Activated T-cell treated with anti-CD3 and anti-CD28 coated beads for 4 hours (primary cell): ENCODE results near the gene EEF1AKMT3.

Experiments
- DNase-seq: peaks from one replicate; pipeline ENCODE4 v3.0.0-alpha.2; 2020

The EEF1AKMT3 gene

DNA sequence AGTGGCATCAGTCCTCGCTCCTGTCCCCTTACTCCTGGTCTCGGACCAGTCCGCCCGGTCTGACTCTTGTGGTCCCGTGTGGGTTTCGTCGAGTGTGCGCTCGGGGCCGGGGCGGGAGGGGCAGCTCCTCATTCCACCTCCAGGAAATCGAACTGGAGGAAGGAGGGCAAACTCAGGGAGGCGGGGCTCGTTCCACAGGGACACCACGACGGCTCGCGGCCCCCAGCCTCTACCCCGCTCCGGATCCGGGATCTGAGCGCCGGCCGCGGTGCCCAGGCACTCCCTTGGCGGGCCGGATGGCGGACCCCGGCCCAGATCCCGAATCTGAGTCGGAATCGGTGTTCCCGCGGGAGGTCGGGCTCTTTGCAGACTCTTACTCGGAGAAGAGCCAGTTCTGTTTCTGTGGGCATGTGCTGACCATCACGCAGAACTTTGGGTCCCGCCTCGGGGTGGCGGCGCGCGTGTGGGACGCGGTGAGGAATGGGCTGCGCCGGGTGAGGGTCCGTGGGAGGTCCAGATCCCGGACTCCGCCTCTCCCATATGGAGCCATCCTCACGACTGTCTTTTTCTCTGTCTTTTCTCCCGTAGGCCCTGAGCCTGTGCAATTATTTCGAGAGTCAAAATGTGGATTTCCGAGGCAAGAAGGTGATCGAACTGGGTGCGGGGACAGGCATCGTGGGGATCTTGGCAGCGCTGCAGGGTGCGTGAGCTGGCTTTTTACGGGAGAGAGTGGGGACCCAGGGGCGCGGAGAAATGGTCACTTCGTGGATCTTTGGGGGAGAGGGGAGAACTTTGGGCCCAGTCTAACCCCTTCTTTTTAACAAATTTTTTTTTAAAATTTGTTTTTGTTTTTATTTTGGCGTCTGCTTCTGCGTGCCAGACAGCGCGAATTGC, at the start of gene EEF1AKMT3:
Gene EEF1AKMT3 (plus strand): TSS at position 186 of the 894 bp plus-strand sequence. CDS start 111 bp downstream, at position 297.
- DNase-seq, result no peak

DNA sequence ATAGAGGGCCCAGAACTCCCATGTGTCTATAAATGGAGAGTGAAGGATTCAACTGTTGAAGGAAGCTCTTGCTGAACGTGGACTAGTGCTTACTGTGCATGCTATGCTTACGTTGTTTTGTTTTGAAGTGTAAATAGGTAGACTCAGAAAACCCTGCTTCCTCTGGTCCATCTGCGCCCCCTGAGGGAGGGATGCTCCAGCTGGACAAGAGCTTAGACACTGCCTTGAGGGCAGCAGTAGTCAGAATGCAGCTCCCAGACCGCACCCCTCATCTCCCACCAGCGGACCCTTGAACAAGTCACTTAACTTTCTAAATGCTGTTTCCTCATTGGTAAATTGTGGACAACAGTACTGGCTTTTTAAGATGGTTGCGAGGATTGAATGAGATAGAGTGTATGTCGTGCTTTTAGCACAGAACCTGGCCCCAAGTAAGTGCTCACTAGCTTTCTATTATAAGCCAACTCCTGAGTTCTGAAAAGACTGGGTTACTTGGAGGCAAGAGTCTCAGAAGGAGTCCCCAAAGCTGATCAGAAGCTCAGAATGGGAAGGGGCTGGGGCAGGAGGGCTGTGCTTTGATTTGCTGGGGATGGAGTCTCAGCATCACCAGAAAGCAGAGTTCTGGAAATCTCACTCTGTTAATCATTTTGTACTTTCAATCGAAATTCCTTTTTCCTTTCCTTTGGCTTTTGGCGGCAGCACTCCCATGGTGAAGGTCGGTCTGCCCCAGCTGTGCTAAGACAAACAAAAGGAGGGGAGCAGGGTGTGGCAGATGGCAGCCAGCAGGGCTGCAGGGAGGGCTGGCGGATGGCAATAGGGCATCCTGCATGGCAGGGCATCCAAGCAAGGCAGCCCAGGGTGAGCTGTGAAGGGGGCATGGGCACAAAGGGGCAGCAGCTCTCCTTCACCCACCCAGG, 49.4 kb upstream of the EEF1AKMT3 start:
- no peak for DNase-seq

DNA sequence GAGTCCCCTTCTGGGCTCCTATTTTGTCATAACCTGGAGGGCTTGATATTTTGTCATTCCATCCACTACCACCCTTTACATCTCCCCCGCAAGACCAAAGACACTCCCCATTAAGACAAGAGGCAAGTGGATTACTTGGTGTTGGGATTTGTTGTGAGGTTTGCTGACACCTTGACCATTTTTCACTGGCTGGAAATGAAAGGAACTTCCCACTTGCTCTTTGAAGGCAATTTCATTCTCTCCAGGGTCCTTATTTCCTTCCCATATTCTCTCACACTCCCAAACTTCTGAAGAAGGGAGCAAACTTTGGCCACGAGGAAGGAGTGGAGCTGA, 48.8 kb upstream of the EEF1AKMT3 start:
- DNase-seq, result no peak

DNA sequence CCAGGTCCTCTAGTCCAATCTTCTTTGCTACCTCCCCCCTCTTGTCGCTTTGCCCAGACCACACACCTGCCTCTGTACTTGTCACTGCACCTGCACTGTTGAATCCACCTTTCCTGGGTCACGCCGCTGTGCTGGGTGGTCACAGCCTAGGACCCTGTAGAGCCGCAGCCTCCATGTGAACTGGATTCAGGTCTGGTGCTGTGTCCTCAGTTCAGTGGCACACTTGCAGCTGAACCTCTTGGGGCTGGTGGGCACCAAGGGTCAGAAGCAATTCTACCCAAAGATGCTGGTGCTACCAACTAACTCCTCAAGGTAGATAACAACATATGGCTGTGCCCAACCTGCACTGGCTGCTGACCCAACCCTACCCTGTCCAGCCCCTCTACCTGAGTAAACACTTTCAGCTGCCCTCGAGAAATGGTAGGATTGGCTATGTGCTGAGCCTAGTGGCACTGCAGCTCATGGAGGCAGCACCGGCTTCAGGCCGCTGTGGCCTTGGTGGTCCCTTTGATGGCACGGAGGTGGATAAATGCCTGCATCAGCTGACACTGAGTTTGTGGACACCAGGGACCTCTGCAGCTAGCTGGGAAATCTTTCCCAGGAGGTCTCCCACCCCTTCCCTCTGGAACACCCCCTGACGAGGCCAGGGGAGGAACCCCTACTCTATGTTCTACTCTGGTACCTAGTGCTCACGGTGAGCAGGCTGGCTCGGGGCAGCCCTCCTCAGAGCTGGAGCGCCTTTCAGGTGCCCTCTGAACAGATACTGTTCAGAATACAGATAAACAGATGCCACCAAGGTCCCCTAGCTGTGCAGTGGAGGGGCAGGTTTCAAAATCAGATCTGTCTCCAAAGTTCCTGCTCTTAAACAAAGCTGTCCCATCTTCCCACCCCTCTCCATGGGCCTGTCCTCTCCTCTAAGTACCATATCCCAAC, 48.1 kb upstream of the EEF1AKMT3 start:
- no peak for DNase-seq

DNA sequence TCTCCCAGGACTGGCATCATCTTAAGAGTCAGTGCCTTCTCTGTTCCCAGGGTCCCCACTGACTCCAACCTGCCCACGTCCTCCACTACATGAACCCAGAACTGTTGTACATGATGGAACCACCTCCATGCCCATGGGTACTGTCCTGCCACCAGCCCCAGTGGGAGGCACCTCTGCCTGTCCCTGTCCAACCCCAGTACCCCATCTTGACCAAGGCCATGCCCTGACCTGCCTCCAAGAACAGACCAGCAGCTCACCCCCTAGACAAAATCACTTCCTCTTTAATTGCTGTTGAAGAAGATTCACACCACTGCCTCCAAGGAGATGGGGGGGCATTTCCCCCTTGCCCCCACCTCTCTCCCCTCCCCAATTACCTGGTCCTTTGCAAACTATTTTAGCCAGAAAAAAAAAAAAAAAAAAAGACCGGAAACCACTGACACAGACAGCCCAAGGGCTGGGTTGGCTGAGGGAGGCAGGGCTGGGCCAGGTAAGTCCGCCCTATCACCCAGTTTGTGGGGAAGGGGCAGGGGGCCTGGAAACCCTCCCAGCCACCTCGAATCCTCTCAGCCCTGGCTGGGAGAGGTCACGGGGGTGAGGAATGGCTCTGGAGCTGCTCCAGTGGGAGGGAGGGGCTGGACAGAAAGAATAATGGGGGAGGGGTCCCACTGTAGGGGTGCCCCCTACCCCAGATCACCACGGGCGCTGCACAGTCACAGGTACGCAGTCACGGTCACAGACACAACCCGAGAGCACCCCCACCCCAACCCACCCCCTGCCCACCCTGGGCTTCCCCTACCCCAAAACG, 47.3 kb upstream of the EEF1AKMT3 start:
- DNase-seq, result no peak

DNA sequence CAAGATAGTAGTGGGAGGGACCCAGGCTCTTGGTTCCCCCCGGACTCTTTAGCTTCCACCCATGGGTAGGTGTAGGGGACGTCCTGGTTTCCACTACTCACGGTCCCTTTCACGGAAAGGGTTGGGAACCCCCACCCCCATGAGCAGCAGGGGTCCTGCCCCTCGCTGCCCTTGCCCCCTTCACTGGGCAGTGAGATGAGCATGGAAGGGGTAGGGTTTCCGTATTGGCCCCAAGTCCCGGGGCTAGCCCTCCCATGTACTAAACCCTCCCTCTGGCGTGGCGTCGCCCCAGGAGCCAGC, 46.6 kb upstream of the EEF1AKMT3 start:
- no peak for DNase-seq

DNA sequence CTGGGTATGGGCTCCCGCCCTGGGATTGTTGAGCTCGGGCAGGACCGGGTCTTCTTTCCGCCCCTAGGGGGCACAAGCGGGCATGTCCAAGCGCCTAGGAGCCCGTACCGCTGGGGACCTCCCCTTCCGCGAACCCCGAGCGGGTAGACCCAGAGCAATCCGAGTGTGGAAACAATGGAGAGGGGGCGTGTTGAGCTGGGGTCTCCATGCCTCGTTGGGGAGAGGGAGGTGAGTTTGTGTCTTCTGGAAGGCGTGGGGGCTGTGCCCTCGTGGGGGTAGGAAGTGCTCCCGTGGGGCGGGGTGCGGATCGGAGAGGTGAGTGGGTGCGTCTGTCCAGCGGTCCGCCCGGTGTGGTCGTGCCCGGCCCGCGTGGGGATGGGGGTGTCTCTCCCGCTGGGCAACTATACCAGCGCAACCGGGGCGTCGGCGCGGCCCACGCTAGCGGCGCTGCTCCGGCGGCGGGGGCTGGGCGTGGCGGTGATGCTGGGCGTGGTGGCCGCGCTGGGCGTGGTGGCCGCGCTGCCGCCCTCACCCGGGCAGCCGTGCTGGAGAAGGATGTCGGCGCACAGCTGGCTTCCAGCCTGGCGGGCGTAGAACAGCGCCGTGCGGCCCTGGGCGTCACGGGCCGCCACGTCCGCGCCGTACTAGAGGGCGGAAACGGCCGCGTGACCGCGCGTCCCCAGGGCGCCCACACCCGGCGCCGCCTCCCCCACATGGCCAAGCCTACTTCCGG, 46.1 kb upstream of the EEF1AKMT3 start:
- no peak for DNase-seq

DNA sequence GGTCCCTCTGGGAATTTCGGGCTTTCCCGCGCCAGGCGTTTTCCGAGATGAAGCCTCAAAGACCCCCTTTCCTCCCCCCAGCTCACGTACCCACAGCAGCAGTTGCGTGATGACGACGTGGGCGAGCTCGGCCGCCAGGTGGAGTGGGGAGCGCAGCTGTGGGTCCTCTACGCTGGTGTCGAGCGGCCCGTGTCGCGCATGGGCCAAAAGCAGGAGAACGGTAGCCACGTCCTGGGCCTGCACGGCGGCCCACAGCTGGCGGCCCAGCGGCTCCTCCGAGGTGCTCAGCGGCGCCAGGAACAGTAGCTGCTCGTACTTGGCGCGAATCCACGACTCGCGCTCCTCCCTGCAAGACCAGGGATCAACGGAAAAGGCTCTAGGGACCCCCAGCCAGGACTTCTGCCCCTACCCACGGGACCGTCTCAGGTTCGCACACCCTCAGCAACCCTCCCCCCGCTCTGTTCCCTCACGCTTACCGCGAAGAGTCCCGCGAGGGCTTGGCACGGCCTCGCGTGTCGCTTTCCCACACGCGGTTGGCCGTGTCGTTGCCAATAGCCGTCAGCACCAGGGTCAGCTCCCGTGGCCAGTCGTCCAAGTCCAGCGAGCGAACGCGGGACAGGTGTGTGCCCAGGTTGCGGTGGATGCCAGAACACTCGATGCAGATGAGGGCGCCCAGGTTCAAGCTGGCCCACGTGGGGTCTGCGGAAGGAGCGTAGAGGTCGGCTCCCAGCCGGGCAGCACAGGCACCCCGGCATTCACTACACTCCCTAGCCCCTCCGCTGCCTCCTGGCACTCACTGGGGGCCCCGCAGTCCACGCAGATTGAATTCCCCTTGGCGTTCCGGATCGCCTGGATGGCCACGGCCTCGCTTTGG, 45.3 kb upstream of the EEF1AKMT3 start:
- no peak for DNase-seq

DNA sequence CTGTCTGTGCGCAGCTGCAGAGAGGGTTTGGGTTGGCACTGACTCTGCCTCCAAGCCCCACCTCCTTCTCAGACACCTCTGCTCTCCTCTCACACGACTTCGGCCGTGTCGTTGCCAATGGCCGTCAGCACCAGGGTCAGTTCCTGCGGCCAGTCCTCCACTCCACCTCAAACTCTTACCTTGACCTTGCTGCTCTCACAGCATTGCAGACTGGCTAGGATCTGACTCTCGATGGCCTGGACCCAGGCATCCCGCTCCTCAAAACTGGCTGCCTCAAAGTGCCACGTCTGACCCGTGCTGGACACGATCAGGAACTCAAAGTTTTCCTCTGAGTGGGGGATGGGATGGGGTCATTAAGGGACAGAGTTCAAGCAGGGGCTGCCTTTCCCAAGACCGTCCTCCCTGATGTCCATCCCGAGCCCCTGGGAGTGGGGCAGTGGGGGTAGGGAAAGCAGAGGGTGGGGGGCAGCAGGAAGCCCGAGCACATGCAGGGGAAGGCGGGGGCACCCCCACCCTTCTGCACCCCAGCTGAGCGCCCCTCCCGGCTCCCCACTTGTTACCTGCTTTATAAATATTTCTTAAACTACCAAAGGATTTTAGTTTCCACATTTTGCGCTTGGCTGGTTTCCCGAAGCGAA, 44.5 kb upstream of the EEF1AKMT3 start:
- no peak for DNase-seq

DNA sequence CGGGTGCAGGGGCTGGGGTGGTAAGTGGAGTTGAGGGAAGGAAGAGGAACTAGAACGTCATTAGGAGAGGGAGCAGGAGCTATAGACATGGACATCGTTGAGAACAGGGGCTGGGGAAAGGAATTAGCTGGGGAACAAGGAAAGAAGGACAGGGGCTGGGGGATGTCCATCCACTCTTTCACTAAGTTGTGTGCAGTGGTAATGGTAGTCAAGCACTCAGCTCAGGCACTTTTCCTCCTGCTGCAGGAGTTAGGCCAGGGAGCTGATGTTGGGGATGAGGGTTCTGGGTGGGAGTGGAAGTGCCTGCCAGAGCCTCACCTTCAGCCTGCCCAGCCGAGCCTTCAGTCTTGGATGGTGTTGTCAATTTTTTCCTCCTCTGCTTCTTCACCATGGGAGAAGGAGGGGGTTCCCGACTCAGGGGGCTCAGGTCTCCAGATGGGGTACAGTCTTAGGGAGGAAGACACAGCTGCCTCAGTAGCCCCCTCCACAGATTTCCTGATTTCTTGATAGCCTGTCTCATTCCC, 43.0 kb upstream of the EEF1AKMT3 start:
- no peak for DNase-seq

DNA sequence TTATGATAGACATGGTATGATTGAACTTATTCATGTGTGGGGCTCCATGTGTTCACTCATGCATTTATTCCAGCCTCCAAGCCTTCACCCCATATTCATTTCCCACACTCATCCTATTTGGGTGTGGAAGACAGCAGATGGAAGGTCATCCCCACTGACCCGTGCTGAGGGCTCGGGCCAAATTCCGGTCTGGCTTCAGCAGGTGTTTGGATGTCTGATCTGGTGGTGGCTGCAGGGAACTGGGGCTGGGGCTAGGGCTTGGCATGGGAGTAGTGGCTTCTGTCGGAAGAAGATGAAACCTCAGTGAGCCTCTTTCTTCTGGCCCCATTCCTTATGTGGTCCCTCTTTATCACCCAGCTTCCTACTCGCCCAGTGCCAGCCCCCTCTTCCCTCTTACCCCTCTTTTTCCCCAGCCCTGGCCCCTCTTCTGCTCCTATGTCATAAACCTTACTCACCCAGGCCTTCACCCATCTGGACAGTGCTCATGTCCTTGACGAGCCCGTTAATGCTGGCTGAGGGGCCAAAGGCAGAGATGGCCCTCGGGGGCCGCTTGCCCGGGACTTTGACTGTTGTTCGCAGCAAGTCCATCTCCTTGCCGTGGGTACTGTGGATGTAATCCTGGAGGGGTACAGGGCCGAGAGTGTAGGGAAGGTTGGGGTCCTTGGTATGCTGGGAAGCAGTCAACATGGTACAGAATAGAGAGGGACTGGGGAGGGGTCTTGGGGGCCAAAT, 41.9 kb upstream of the EEF1AKMT3 start:
- DNase-seq, result no peak

DNA sequence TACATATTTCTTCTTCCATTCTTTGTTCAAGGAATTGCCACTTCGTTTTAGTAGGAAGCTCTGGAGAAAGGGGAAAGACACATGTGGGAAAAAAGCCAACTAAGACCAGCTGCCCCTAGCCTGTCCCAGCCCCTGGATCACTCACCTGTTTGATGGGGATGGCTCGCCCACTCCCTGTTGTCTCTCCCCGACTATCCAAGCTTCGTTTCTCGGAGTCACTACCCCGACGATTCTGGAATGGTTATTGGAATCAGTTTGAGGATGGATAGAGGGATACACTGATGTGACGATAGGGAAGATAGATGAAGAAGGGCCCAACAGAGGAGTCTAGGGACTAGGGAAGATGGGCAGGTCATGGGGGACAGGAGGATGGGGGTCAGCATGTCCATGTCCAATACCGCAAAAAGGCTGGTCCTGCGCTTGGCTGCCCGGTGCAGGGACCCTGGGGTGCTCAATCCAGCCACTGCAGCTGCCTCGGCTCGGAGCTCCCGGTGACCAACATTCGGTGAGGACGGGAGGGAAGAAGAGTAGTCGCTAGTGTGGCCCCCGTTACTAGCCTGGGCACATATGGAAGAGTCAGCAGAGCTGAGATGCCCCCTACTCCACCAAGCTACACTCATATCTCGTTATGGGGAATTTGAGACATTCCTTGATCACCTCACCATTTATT, 40.9 kb upstream of the EEF1AKMT3 start:
- DNase-seq, result no peak

DNA sequence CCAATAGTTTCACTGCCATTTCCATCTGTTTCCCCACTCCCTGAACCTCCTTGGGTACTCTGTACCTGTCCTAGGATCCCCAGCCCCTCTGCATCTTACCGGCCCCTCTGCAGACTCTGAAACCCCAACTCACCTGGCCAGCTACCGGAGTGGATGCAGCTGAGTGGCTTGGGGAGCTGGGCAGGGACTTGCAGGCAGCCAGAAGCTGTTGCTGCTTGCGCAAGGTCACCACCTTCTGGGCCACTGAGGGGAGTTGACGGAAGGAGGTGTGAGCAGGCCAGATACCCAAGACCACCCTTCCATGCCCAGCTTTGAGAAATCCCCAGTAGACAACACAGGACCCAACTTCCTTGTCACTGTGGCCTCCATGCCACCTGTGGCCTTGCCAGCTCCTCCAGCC, 40.1 kb upstream of the EEF1AKMT3 start:
- no peak for DNase-seq

DNA sequence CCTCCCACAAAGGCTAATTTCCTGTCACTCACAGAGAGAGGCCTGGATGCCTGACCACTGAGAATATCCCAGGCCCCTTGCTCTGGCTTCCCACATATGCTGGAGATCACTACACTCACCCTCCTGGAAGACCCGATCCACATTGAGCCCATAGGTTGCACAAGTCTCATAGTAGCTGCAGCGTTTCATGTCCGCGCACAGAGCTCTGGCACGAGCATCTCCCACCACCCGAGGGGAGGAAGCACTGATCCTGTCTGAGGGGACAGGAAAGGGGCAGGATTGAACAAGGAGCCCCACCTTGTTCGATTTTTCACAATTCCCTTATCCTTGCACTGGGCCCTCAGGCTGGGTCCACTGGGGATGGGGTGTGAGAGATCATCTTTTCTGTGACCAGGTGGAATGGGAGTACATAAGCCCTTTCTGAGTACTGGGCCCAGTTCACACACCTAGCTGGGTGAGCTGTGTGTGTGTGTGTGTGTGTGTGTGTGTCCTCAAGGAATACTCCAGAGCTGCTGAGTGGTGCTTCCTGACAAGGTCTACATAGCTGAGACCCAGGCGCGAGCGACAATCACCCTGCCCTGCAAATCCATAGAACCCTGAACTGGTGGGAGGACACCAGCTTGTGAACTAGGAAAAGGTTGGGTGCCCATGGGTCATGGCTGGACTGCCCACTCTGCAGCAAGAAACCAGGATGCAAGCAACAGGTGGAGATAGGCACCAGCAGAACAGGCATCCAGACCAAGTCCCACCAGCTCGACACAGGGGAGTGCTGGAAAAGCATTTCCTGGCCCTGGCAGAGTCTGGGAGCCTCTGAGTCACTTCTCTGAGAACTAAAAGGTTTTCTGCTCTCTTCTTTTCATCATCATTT, 39.5 kb upstream of the EEF1AKMT3 start:
- no peak for DNase-seq

DNA sequence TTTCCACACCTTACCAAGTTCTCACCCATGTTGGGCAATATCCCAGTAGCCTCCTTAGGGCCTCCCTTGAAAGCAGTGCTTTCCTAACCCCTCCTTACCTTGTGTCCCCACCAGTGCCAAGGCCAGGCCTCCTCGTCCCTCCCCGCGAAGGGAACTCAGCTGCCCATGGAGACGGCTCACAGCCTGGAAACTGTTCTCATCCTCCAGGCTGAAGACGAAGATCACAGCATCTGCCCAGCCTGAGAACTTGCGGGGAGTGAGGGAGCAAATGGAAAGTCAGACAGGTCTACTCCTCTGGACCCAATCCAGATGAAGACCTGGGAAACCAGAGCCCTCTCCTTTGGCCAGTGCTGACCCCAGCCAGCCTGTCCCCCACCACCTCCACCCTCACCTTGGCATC, 38.5 kb upstream of the EEF1AKMT3 start:
- no peak for DNase-seq

DNA sequence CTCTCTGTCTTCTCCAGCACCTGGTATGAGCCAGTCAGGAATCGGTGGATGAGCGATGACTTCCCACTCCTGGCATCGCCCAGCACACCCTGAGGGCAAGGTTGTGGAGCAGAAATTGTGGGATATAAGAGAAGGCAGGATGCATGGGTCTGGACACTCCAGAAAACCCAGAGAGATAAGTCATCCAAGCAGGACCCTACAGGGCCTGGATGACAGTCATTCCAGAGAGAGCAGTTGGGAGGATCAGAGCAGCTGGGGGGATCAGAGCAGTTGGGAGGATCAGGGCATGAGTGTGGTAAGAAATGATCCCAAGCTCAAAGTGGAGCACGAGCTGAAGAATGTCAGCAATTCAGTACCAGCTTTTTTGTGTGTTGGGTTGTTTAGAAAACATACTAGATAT, 37.8 kb upstream of the EEF1AKMT3 start:
- no peak for DNase-seq

DNA sequence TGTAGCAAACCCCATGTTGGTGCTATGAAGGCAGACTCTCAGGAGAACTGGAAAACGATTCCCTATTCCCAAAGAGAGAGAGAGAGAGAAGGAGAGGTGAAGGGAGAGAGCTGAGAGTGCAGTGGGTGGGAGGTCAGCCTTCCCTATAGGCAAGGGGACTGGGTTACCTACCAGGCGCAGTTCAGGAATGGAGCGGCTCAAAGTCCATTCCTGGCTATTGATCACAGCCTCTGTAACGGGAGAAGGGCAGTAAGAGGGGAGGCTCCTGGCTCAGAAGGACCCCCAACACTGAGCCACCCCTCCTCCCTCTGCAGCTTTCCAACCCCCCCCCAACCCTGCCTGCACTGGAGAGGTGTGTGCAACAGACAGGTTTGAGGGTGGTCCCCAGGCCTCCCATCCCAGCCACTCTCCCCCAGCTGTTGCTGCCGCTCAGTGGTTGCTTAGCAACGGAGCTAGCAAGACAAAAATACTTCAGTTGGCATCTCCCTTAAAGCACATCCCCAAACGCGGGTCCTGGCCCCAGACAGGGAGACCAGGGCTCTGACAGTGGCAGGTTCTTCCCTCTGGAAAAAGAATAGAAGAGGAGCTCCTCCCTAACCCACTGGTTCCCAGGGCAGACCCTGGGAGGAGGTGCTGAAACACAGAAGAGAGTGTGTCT, 37.1 kb upstream of the EEF1AKMT3 start:
- no peak for DNase-seq
